ENCODE measurements around the gene MC1R.

The MC1R gene

DNA sequence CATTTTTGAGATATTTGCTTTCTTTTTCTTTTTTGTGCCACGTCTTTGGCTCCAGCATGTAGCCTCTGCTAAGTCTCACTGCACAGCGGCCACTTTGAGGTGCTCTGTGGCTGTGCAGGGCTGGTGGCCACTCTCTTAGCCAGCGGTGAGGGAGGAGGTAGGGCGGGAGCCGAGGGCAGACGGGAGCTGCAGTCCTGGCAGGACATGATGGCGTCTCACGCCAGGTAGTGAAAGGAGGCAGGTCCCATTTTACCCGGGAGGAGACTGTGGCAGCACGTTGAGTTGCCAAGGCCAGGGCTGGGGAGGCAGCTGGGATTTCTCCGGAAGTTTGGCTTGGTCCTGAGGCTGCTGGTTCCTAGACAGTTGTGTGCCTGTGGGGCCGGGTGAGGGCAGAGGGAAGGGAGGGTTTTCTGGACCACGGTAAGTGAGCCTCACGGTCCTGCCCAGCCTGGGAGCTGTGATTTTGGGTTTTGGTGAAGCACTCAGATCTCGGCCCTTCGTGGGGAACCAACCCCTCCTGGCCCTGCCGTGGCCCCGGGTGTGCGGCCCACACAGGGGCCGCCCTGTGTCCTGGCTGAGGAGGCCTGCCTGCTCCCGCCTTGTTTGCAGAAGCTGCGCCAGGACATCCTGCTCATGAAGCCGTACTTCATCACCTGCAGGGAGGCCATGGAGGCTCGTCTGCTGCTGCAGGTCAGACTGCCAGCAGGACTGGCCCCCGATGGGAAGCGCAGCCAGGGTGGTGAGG is 44.3 kb downstream of the MC1R start:
- ATAC-seq (ENCODE audit: insufficient read depth, low read depth), result no peak
- TF ChIP-seq, protein P1, sequence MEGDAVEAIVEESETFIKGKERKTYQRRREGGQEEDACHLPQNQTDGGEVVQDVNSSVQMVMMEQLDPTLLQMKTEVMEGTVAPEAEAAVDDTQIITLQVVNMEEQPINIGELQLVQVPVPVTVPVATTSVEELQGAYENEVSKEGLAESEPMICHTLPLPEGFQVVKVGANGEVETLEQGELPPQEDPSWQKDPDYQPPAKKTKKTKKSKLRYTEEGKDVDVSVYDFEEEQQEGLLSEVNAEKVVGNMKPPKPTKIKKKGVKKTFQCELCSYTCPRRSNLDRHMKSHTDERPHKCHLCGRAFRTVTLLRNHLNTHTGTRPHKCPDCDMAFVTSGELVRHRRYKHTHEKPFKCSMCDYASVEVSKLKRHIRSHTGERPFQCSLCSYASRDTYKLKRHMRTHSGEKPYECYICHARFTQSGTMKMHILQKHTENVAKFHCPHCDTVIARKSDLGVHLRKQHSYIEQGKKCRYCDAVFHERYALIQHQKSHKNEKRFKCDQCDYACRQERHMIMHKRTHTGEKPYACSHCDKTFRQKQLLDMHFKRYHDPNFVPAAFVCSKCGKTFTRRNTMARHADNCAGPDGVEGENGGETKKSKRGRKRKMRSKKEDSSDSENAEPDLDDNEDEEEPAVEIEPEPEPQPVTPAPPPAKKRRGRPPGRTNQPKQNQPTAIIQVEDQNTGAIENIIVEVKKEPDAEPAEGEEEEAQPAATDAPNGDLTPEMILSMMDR (IDR thresholded peaks at IDR 0.05; ENCODE audit: borderline replicate concordance, extremely low read depth, low read length, poor library complexity, severe bottlenecking), result no peak
- no peak for TF ChIP-seq EZH2 (IDR thresholded peaks at IDR 0.05; ENCODE audit: borderline replicate concordance, low read depth, low read length, severe bottlenecking)

DNA sequence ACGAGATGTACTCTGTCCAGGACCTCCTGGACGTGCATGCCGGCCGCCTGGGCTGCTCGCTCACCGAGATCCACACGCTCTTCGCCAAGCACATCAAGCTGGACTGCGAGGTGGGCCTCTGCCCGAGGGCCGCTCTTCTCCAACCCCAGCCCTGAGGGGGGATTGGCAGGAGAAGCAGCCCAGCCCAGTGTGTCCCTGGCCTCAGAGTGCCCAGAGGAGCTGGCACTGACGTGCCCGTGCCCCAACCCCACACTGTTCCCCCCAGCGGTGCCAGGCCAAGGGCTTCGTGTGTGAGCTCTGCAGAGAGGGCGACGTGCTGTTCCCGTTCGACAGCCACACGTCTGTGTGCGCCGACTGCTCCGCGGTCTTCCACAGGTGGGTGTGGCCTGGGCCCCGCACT is 45.5 kb downstream of the MC1R start:
- ATAC-seq (ENCODE audit: insufficient read depth, low read depth) (no peak), DNase-seq (no peak)
- Histone ChIP-seq H3K4me2 (ENCODE audit: insufficient read depth, low read length) (no peak overlapping the region), H3K36me3 (ENCODE audit: insufficient read depth, low read length) (0 out of 2 replicates have a peak, but pooled peaks cover 5% of the 10 kb centered on the region), H2AFZ (ENCODE audit: low read depth, low read length) (no peak overlapping the region), H3K27me3 (ENCODE audit: insufficient read depth, low read length, poor library complexity) (no peaks in the 10 kb centered on the region), H3K9ac (ENCODE audit: low read depth, low read length) (no peak overlapping the region), H3K4me1 (ENCODE audit: insufficient read depth, low read length) (no peaks in the 10 kb centered on the region), H3K9me3 (ENCODE audit: insufficient read depth, low read length, severe bottlenecking) (no peaks in the 10 kb centered on the region), H3K27ac (ENCODE audit: low read length) (no peak overlapping the region), H4K20me1 (ENCODE audit: insufficient read depth, low read length) (0 out of 2 replicates have a peak, but pooled peaks cover 5% of the 10 kb centered on the region), H3K79me2 (ENCODE audit: insufficient read depth, low read length) (no peaks in the 10 kb centered on the region), H3K4me3 (ENCODE audit: low read depth in 1 of 2, low read length in 2 of 2) (no peak overlapping the region)
- no peak for TF ChIP-seq EZH2 (IDR thresholded peaks at IDR 0.05; ENCODE audit: borderline replicate concordance, low read depth, low read length, severe bottlenecking)
- TF ChIP-seq, protein P1 (IDR thresholded peaks at IDR 0.05; ENCODE audit: borderline replicate concordance, extremely low read depth, low read length, poor library complexity, severe bottlenecking), result no peak

More for the DNA sequence above, 44.3 kb downstream of the MC1R start:
- Histone ChIP-seq H3K4me3 (ENCODE audit: low read depth in 1 of 2, low read length in 2 of 2) (no peak overlapping the region), H3K27ac (ENCODE audit: low read length) (no peak overlapping the region), H3K36me3 (ENCODE audit: insufficient read depth, low read length) (0 out of 2 replicates have a peak, but pooled peaks cover 7% of the 10 kb centered on the region), H2AFZ (ENCODE audit: low read depth, low read length) (no peak overlapping the region), H3K27me3 (ENCODE audit: insufficient read depth, low read length, poor library complexity) (no peaks in the 10 kb centered on the region), H3K9ac (ENCODE audit: low read depth, low read length) (no peak overlapping the region), H3K9me3 (ENCODE audit: insufficient read depth, low read length, severe bottlenecking) (no peaks in the 10 kb centered on the region), H3K4me2 (ENCODE audit: insufficient read depth, low read length) (no peak overlapping the region), H4K20me1 (ENCODE audit: insufficient read depth, low read length) (0 out of 2 replicates have a peak, but pooled peaks cover 5% of the 10 kb centered on the region), H3K79me2 (ENCODE audit: insufficient read depth, low read length) (no peaks in the 10 kb centered on the region), H3K4me1 (ENCODE audit: insufficient read depth, low read length) (no peaks in the 10 kb centered on the region)
- no peak for DNase-seq

DNA sequence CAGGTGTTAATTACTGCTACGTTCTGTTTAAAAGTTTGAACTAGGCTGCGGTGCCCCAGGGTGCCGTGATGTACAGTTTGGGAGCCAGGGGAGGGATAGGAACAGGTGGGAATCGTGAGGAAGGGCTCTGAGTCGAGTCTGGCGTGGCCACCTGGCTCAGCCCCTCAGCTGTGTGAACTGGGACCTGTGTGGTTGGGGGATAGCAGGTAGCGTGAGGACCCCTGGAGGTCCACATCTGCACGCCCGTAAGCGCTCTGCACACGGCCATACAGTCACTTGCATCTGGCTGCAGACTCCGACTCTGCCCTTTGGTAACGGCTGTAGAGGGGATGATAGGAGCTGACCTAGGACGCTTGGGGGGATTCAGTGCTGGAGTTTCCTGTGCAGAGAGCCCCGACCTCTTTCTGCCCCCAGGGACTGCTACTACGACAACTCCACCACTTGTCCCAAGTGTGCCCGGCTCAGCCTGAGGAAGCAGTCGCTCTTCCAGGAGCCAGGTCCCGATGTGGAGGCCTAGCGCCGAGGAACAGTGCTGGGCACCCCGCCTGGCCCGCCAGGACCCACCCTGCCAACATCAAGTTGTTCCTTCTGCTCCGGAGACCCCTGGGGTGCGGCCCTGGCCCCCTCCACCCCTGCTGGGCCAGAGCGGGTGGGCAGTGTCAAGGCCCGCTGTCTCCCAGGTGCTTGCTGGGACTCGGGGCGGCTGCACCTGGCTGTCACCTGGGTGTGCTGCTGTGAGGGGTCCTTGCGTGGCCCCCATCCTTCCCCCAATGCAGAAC is 47.0 kb downstream of the MC1R start:
- Histone ChIP-seq H3K4me3 (ENCODE audit: low read depth in 1 of 2, low read length in 2 of 2) (no peak overlapping the region), H3K4me1 (ENCODE audit: insufficient read depth, low read length) (peaks cover 6% of the 10 kb centered on the region; the same call in 1 of the 2 replicates), H3K9ac (ENCODE audit: low read depth, low read length) (no peak overlapping the region), H3K79me2 (ENCODE audit: insufficient read depth, low read length) (no peaks in the 10 kb centered on the region), H2AFZ (ENCODE audit: low read depth, low read length) (no peak overlapping the region), H3K4me2 (ENCODE audit: insufficient read depth, low read length) (no peak overlapping the region), H4K20me1 (ENCODE audit: insufficient read depth, low read length) (0 out of 2 replicates have a peak, but pooled peaks cover 5% of the 10 kb centered on the region), H3K9me3 (ENCODE audit: insufficient read depth, low read length, severe bottlenecking) (no peaks in the 10 kb centered on the region), H3K36me3 (ENCODE audit: insufficient read depth, low read length) (0 out of 2 replicates have a peak, but pooled peaks cover 7% of the 10 kb centered on the region), H3K27ac (ENCODE audit: low read length) (no peak overlapping the region), H3K27me3 (ENCODE audit: insufficient read depth, low read length, poor library complexity) (no peaks in the 10 kb centered on the region)
- DNase-seq (no peak), ATAC-seq (ENCODE audit: insufficient read depth, low read depth) (no peak)
- TF ChIP-seq, protein P1 (IDR thresholded peaks at IDR 0.05; ENCODE audit: borderline replicate concordance, extremely low read depth, low read length, poor library complexity, severe bottlenecking), result no peak
- no peak for TF ChIP-seq EZH2 (IDR thresholded peaks at IDR 0.05; ENCODE audit: borderline replicate concordance, low read depth, low read length, severe bottlenecking)

All from DND-41 (cell line).